Effector CD8-positive, alpha-beta T cell (primary cell): ENCODE data around the gene TAOK1.
"Not testable (repeated sequence)": the region's sequence is repeated elsewhere in the genome, so short reads cannot be mapped to it uniquely, and the experiment has no call there.

ENCODE experiments used
- DNase-seq: peaks from one replicate; lab custom pipeline; 2025; lab: John Stamatoyannopoulos, UW
- total RNA-seq, 4 experiments: gene quantifications; one replicate each; lab custom pipeline; 2026; lab: John Stamatoyannopoulos, UW

Gene TAOK1
- 151 to 282 (median 253) reads per million in 4 experiments for total RNA-seq

DNA sequence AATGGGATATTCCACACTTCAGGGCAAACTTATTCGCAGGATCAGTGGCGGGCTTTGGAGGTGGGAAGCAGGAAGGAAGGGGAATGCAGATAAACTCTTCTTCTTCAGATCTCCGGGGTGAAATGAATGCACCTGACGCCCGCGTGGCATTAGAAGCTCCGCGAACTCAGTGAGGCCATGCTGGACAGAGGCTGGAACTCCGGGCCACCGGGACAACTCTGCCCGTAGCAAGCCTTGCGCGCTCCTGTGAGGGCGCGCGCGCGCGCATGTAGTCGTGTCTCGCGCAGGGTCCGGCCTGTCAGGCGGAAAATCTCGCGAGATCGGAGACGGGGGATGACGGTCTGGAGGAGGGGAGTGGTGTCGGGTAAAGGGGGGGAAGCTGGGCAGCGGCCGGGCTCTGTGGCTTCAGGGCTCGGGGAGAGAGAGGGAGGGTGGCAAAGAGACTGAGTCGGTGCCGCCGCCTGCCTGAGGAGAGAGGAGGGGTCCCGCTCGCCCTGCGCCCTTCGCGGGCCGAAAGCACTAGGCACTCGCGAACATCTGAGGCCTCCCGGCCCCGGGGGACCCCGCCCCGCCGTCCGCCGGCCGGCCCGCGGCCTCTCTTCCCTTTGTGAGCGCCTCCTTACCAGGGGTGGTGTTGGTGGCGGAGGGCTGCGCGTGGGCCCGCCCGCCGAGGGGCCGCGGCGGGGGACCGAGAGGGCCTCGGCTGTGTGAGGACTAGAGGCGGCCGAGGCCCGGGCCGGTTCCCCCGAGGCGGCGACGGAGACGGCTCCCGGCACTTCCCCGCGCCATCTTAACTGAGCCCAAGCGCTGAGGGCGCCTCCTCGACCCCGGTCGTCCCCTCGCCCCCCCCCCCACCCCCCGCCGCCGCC, at the start of gene TAOK1:
Gene TAOK1 (plus strand): TSS at position 382 of the 869 bp plus-strand sequence. CDS start 61,186 bp downstream, outside the sequence.
- peak; percentile 96 for DNase-seq

- DNase-seq, result no peak
Measured at GRCh38 chr17:29341726-29342125, 48.4 kb upstream of the TAOK1 start.

DNA sequence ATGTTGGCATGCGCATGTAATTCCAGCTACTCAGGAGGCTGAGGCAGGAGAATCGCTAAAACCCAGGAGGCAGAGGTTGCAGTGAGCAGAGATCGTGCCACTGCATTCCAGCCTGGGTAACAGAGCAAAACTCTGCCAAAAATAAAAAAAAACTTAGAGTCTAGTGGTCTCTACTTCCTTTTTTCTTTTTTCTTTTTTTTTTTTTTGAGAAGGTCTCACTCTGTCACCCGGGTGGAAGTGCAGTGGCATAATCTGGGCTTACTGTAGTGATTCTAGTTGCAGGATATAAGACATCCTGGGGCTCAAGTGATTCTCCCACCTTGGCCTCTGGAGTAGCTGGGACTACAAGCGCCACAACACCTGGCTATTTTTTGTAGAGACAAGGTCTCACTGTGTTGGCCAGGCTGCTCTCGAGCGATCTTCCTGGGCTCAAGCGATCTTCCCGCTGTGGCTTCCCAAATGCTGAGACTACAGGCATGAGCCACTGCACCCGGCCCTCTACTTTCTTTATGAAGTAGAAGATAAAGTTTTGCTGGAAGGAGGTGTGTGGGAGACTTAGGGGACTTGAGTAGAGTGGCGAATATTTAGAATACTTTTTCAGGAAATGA, 47.9 kb upstream of the TAOK1 start:
- no peak for DNase-seq

GRCh38 chr17:29344201-29344856, 45.8 kb upstream of the TAOK1 start:
- no peak for DNase-seq

DNA sequence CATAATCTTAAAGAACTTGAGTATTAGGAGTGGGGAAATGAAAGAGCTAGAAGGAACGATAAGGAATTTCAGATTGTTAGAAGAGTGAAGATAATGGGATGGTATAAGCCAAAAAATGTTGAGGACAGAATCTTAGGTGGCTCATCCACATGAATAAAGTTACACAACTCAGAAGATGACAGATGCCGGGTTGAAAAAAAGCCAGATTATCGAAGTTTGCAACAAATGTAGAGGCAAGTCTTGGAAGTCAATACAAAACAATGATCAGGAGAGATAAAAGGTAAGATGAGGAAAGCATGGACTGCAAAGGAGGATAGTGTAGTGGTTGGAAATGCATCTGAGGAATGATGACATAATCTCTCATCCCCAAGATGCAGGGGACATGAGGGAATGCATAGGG, 45.1 kb upstream of the TAOK1 start:
- no peak for DNase-seq

DNA sequence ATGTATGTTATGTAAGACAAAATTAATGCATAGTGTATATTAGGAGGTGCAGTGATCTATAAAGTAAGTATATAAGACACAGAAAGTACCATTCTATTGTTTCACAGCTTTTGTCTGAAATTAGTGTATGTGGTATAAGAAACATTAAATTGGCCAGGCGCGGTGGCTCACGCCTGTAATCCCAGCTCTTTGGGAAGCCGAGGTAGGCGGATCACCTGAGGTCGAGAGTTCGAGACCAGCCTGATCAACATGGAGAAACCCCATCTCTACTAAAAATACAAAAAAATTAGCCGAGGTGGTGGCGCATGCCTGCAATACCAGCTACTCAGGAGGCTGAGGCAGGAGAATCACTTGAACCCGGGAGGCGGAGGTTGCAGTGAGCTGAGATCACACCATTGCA, 44.7 kb upstream of the TAOK1 start:
- DNase-seq, result not testable (repeated sequence)

GRCh38 chr17:29346462-29346861, 43.7 kb upstream of the TAOK1 start:
- DNase-seq, result no peak

GRCh38 chr17:29347831-29348629, 42.1 kb upstream of the TAOK1 start:
- no peak for DNase-seq

DNA sequence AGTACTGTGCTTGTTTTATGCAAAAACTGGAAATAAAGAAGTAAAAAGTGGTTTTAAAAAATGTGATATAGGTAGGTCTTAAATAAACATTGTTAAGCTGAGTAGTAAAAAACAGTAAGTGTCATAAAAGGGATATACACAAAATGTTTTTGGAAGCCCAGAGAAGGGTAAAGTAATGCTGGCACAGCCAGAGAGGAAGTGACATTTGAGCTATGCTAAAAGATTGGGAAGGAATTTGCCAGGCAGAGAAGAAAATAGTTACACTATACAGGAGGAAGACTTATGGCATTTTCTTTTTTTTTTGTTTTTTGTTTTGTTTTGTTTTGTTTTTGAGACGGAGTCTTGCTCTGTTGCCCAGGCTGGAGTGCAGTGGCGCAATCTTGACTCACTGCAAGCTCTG, 40.8 kb upstream of the TAOK1 start:
- DNase-seq, result no peak

- no peak for DNase-seq
Measured at GRCh38 chr17:29352146-29352545, 38.0 kb upstream of the TAOK1 start.

GRCh38 chr17:29357232-29357631, 32.9 kb upstream of the TAOK1 start:
- no peak for DNase-seq

GRCh38 chr17:29357821-29358232, 32.3 kb upstream of the TAOK1 start:
- no peak for DNase-seq

GRCh38 chr17:29358416-29358815, 31.7 kb upstream of the TAOK1 start:
- no peak for DNase-seq

- no peak for DNase-seq
Measured at GRCh38 chr17:29359777-29360176, 30.4 kb upstream of the TAOK1 start.

- DNase-seq, result no peak
Measured at GRCh38 chr17:29363716-29364115, 26.4 kb upstream of the TAOK1 start.

DNA sequence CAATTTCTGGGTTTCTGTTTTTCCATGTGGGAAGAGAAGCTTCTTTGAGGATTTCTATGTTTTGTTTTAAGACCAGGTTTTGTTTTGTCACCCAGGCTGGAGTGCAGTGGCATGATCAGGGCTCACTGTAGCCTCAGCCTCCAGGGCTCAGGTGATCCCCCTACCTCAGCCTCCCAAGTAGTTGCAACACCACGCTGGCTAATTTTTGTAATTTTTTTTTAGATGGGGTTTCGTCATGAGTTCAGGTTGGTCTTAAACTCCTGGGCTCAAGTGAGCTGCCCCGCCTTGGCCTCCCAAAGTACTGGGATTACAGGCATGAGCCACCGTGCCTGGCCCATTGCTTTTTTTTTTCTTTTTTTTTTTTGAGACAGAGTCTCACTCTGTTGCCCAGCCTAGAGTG, 25.5 kb upstream of the TAOK1 start:
- no peak for DNase-seq

- DNase-seq, result no peak
Measured at GRCh38 chr17:29368161-29368560, 22.0 kb upstream of the TAOK1 start.

DNA sequence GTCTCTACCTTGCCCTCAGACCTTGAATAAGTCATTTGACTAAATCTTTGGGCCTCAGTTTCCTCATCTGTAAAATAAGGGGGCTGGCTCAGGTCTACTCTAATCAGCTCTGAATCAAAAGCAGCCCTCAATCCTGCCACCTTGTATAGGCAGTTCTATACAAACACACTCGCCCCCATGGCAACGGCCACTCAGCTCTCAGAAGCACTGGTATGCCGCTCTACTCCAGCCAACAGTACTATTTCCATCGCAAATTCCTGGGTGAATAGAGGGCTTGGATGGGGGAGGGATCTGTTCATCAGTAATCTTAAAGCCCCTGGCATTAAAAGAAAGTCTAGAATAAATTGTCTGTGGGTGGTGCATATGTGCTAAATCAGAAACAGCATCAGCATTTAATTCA, 21.2 kb upstream of the TAOK1 start:
- no peak for DNase-seq

GRCh38 chr17:29369831-29370735, 20.1 kb upstream of the TAOK1 start:
- peak; percentile 17 for DNase-seq

- no peak for DNase-seq
Measured at GRCh38 chr17:29376667-29377270, 13.4 kb upstream of the TAOK1 start.
